ENCODE data around the gene SDF4.

The SDF4 gene

DNA sequence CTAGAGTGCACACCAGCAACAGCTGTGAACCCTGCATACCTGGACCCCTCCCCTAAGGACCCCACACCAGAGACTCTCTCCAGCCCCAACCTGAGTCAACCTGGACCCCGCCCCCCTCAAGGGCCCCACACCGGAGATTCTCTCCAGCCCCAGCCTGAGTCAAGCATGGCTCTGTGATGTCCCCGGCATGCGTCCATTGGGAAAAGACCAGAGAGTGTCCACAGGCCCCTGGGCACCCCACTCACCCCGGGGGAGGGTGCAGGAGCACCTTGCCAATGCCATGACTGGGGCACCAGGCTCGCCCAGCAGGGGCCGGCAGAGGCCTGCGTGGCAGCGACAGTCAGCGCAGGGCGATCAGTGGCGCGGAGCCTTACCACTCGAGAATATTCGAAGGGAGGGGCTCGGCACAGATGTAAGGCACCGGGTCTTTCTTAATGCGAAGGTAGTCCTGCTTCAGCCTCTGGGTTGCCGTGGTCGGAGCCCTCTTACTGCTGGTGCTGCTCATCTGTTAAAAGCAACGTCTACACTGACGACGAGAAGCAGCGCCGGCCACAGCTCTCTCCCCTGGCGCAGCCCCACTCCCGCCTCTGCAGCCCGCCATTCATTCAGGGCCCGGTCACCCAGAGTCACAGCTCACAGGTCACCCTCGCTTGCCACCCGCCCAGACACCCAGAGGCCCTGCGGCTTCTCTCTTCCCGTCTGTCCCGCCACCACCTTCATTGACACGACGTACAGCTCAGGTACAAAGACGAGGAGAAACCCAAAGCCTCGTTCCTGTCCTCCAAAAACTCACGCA is 35.9 kb upstream of the SDF4 start:
- no peak for TF ChIP-seq POLR2A (IDR thresholded peaks at IDR 0.05; ENCODE audit: low read depth, low read length)
- FAIRE-seq: no peak
- DNase-seq (ENCODE audit: insufficient read length, low spot score): no peak

DNA sequence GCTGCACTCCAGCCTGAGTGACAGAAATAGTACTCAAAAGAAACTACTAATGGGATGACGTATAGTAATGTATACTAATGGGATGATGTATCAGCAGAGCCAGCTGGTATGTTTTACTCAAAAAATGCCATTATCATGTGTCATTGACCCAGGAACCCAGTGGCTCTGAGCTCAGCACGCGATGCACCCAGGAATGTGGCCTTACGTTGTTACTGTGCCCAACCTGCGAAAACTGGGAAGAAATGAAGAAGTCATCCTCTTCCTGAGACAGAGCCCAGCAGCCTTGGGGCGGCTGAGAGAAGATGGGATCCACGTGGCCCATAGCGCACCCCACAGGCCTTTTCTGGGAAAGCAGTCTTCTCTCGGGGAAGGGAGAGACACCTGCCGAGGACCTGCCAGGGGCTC is 33.1 kb upstream of the SDF4 start:
- DNase-seq (ENCODE audit: insufficient read length, low spot score): peak; percentile 92
- TF ChIP-seq POLR2A (IDR thresholded peaks at IDR 0.05; ENCODE audit: low read depth, low read length): no peak
- FAIRE-seq: peak; percentile 88

DNA sequence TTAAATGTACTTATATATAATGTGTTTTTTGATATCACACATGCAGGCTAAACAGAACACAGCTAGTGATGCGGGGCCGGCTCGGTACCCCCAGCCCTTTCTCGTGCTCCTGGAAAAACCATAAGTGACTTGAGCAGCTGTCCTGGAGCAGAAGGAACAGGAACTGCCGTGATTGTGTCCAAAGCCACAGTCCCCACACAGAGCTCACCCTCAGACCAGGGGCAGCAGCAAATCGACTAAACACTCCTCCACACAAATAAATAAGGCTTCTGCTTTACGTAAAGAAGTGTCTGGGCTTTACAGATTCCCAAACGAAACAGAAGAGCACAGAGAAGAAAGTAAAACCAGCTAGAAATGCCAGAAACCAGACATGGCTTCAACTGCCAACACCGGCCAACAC is 32.2 kb upstream of the SDF4 start:
- no peak for DNase-seq (ENCODE audit: insufficient read length, low spot score)
- TF ChIP-seq POLR2A (IDR thresholded peaks at IDR 0.05; ENCODE audit: low read depth, low read length): no peak
- no peak for FAIRE-seq

DNA sequence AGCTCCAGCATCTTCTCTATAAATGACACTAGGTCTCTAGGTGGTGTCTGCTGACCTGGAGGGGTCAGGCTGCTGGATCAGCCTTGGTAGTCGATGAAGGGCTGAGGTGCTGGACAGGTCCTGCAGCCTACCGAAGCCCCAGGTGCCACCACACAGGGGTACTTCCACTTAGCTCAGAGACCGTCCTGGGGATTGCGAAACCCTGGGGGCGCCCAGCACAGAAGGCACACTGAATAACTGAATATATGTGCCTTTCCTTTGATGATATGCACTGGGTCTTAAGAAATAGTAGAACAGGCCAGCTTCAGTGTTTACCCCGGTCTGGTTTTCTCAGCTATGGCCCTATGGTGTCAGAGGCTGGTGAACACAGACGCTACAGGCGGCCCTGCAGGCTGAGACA is 31.0 kb upstream of the SDF4 start:
- no peak for TF ChIP-seq POLR2A (IDR thresholded peaks at IDR 0.05; ENCODE audit: low read depth, low read length)
- FAIRE-seq (no peak), DNase-seq (ENCODE audit: insufficient read length, low spot score) (no peak)

DNA sequence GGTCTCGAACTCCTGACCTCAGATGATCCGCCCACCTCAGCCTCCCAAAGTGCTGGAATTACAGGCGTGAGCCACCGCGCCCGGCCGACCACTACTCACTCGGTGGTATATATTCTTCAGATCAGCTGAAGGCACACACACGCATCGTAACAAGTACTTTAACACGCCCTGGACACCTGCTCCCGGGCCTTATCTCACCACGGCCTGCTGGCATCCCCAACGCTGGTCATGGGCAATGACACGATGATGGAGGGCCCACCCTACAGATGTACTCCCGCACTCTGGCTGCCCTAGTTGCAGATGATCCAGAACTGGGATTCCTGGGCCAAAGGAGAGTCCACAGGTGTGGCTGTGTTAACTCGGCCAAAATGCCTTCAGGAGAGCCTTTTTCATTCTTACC is 30.3 kb upstream of the SDF4 start:
- TF ChIP-seq POLR2A (IDR thresholded peaks at IDR 0.05; ENCODE audit: low read depth, low read length): no peak
- FAIRE-seq (no peak), DNase-seq (ENCODE audit: insufficient read length, low spot score) (no peak)

DNA sequence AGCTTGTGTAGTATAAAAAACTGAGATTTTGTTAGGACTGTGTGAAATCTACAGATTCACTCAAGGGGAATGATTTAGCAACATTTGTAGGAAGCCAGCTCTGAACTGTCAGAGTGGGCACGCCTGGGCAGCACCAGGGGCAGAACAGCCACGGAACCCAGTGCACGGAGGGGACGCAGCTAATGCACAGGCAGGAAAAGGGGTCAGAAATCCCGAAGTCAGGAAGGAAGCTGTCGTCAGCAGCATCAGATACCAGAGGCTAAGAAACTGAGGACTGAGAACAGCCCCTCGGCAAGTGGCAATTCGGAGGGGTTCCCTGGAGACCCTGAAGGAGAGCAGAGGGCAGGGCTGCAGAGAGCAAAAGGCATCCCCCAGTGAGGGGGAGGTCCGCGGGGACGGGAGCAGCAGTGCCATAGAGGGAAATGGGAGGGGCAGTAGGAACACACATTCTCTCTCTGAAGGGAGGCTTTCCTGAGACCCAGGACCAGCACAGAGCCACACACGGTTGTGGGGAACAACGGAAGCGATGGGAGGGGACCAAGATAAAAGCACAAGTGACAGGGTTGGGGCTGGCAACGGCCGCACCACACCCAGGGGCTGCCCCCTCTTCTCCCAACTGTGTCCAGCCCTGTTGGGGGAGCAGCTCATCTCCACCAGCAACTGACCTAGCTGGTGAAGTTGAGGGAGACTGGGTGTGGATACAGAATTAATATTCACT is 29.2 kb upstream of the SDF4 start:
- FAIRE-seq (no peak), DNase-seq (ENCODE audit: insufficient read length, low spot score) (no peak)
- no peak for TF ChIP-seq POLR2A (IDR thresholded peaks at IDR 0.05; ENCODE audit: low read depth, low read length)

DNA sequence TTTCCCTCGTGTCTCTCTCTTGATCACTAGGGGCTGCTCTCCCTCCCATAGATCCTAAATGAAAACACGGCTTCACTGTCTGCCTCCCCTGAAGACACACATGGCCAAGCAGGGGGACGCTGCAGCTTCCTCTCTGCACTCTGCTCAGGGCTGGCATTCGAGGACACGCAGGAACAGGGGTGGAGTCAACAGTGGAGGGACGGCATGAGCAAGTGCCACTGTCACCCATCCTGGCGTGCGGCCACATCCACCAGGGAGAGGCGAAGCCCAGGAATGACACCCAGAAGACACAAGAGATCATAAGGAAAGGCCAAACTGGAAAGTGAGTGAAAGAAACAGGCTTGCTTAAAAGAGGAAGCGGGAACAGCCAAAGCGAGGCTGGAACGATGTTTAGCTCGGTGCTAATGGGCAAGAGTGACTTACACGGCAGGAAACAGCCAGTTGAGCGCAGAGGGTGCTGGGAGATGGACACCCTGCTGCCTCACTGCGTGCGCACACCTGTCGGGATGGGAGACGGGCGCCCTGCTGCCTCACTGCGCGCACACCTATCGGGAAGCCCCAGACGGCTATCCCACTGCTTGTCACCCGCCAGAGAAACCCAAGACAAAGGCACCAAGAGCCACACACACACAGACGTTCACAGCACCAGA is 28.3 kb upstream of the SDF4 start:
- TF ChIP-seq POLR2A (IDR thresholded peaks at IDR 0.05; ENCODE audit: low read depth, low read length): no peak
- DNase-seq (ENCODE audit: insufficient read length, low spot score) (no peak), FAIRE-seq (no peak)

DNA sequence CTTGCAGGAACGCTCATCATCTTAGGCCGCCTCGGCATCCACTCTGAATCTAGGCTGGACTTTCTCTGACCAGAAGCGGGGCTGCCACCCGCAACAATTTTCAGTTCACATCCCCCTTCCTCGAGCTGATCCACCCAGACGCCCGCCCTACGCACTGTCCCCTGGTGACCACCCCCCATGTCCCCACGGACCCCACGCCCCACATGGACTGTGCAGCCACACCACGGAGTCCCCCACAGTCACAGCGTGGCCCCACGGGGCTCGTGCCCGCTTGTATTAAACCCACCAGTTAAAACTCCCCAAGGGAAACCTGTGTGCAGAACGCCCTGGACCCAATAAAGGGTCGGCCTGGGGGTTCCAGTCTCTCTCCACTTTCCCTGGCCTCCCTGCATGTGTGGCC is 27.7 kb upstream of the SDF4 start:
- FAIRE-seq (no peak), DNase-seq (ENCODE audit: insufficient read length, low spot score) (no peak)
- TF ChIP-seq POLR2A (IDR thresholded peaks at IDR 0.05; ENCODE audit: low read depth, low read length): no peak

DNA sequence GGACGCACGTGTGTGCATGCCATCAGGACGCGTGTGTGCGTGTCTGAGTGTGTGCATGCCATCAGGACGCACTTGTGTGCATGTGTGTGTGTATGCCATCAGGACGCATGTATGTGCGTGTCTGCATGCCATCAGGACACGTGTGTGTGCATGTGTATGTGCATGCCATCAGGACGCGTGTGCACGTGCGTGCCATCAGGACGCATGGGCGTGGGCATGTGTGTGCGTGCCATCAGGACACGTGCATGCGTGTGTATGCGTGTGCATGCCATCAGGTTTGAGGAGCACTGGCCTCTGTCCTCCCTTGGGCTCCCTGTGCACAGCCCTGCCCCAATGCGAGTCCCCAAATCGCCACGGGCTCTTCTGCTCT is 27.3 kb upstream of the SDF4 start:
- FAIRE-seq (no peak), DNase-seq (ENCODE audit: insufficient read length, low spot score) (no peak)
- TF ChIP-seq POLR2A (IDR thresholded peaks at IDR 0.05; ENCODE audit: low read depth, low read length): no peak

DNA sequence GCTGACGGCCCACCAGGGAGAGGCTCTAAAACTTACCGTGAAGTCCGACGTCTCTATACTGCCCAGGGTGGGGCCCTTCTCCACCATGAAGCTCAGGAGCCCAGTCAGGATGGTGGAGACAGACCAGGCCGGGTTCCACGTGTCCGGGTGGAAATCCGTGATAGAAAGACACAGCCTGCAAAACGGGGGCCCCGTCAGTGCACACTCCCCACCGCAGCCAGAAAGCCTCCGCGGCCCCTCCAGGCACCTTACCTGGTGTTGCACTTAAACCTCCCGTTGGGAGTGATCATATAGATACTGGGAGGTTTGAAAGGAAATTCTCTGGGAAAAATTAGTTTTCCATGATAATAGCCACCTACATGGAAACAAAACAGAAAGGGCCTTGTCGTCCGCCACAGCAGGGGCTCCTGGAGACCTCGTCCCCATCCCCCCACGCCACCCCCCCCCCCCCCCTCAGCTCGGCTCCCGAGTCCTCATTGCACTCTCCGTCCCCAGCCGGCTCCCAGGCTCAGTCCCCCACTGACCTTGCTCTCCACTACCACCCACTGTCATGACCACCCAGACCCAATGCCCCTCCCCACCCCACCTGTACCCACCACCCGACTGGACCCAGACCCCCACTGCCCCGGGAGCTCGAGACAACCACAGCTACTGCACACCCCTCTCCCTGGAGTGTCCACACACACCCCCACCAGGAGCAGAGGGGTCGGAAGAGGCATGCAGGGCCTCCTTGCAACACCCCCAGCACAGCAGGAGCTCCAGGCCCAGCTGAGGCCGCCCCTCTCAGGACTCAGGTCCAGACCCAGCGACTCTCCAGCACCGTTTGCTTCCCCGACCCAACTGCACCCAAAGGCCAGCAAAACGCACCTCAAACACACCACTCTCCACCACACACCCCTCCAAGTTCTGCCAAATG is 25.4 kb upstream of the SDF4 start:
- TF ChIP-seq POLR2A (IDR thresholded peaks at IDR 0.05; ENCODE audit: low read depth, low read length): no peak
- FAIRE-seq (no peak), DNase-seq (ENCODE audit: insufficient read length, low spot score) (no peak)

DNA sequence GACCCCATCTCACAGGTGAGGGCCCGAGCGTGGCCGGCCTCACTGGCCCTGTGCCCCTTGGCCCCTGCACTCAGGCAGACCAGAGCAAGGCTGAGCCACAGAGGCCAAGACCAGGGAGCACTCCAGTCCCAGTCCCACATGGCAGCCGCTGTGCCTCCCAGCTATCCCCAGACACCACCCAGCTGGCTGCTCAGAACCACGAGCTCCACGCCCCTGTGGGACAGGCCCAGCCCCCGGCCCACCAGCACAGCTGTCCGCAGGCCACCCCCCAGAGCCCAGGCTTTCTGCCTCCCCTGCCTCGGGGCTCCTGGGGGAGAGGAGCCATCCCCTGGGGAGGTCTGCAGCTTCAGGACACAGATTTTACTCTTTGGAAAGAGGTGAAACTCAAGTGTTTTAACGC is 23.8 kb upstream of the SDF4 start:
- FAIRE-seq (no peak), DNase-seq (ENCODE audit: insufficient read length, low spot score) (no peak)
- no peak for TF ChIP-seq POLR2A (IDR thresholded peaks at IDR 0.05; ENCODE audit: low read depth, low read length)

DNA sequence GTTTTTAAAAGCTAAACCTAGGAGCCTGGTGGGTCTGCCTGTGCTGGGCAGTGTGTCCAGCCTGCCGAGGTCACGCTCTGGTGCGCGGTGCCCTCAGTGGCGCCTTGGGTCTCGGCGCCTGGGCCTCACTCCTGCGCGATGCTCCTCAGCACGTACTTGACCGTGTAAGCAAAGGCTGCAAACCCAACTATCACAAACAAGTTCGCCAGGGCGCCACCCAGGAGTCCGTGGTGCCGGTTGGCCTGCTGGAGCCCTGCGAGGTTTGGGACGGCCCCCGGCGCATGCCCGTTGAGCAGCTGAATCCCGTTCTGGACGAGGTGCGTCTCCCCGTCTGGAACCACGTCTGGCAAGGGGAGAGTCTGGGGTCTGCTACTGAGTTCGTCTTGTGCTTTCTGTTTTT is 23.3 kb upstream of the SDF4 start:
- DNase-seq (ENCODE audit: insufficient read length, low spot score): no peak
- no peak for FAIRE-seq
- no peak for TF ChIP-seq POLR2A (IDR thresholded peaks at IDR 0.05; ENCODE audit: low read depth, low read length)

DNA sequence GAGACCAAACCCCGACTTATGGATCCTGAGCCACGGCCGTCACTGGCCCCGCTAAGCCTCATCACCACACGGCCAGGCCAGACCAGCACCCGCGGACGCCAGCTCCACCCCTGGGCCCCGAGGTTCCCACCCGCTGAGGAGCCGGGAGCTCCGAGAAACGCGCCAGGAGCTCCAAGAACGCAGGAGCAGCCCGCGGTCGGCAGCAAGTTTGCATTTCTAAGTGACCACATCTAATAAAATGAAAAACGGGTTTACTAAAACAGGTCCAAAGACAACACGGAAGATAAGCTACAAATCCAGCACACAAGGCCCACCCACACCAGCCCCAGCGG is 22.8 kb upstream of the SDF4 start:
- TF ChIP-seq POLR2A (IDR thresholded peaks at IDR 0.05; ENCODE audit: low read depth, low read length): no peak
- no peak for FAIRE-seq
- no peak for DNase-seq (ENCODE audit: insufficient read length, low spot score)
